WTC11 (cell line): ENCODE results near the gene GPR39. TPM values are rescaled to one million over a fixed set of nuclear protein-coding genes. Genes with fewer than 3 reads are reported as not detected.

Experiments
- CREB1 ChIP-seq: sonication (generic); formaldehyde crosslinking; IDR thresholded peaks from 2 replicates; pipeline ENCODE4 v1.8.0; 2023; ENCODE audit warnings: mild to moderate bottlenecking, missing genetic modification reagents
- MYBL2 ChIP-seq: sonication (generic); formaldehyde crosslinking; IDR thresholded peaks from 2 replicates; pipeline ENCODE4 v1.8.1; 2023; ENCODE audit warnings: mild to moderate bottlenecking, moderate library complexity, missing genetic modification reagents
- PREB ChIP-seq: sonication (generic); formaldehyde crosslinking; IDR thresholded peaks from 2 replicates; pipeline ENCODE4 v1.8.1; 2022; ENCODE audit warnings: mild to moderate bottlenecking, missing genetic modification reagents, moderate library complexity, borderline replicate concordance
- TCF7 ChIP-seq: sonication (generic); formaldehyde crosslinking; IDR thresholded peaks from 2 replicates; pipeline ENCODE4 v1.8.0; 2022; ENCODE audit warnings: mild to moderate bottlenecking, low read depth, missing genetic modification reagents, moderate library complexity
- TEAD1 ChIP-seq: sonication (generic); formaldehyde crosslinking; IDR thresholded peaks from 2 replicates; pipeline ENCODE4 v1.8.0; 2022; ENCODE audit warnings: mild to moderate bottlenecking, missing genetic modification reagents
- TEAD4 ChIP-seq: sonication (generic); formaldehyde crosslinking; IDR thresholded peaks from 2 replicates; pipeline ENCODE4 v1.8.0; 2022; ENCODE audit warnings: mild to moderate bottlenecking, missing genetic modification reagents
- TP53 ChIP-seq: sonication (generic); formaldehyde crosslinking; IDR thresholded peaks from 2 replicates; pipeline ENCODE4 v1.8.1; 2023; ENCODE audit warnings: mild to moderate bottlenecking, missing genetic modification reagents
- ZBTB21 ChIP-seq: sonication (generic); formaldehyde crosslinking; IDR thresholded peaks from 2 replicates; pipeline ENCODE4 v1.8.1; 2023; ENCODE audit warnings: mild to moderate bottlenecking, missing genetic modification reagents, borderline replicate concordance
- ZNF532 ChIP-seq: fragments of 250-450 bp; sonication (Bioruptor Pico); IDR thresholded peaks from 2 replicates; pipeline ENCODE4 v1.9.0; 2021; ENCODE audit warnings: mild to moderate bottlenecking, borderline replicate concordance
- ZNF671 ChIP-seq: fragments of 250-450 bp; sonication (Bioruptor Pico); IDR thresholded peaks from 2 replicates; pipeline ENCODE4 v1.8.0; 2021; ENCODE audit warnings: mild to moderate bottlenecking
- total RNA-seq: library from RNA; stranded (reverse); gene quantifications from 3 replicates; pipeline ENCODE4 v1.2.3, GENCODE V29; 2021
- TF ChIP-seq, protein P1 (sequence below): sonication (generic); formaldehyde crosslinking; IDR thresholded peaks from 2 replicates; pipeline ENCODE4 v1.8.0; 2022; ENCODE audit warnings: mild to moderate bottlenecking, missing genetic modification reagents
- TF ChIP-seq, protein P2 (sequence below): sonication (generic); formaldehyde crosslinking; IDR thresholded peaks from 2 replicates; pipeline ENCODE4 v1.8.1; 2023; ENCODE audit warnings: mild to moderate bottlenecking, missing genetic modification reagents, borderline replicate concordance
- TF ChIP-seq, protein P3 (sequence below): fragments of 250-450 bp; sonication (Bioruptor Pico); conservative IDR thresholded peaks from 2 replicates; pipeline ENCODE4 v1.9.0; 2021; ENCODE audit warnings: mild to moderate bottlenecking
- TF ChIP-seq, protein P4 (sequence below): fragments of 200-600 bp; IDR thresholded peaks from 2 replicates; pipeline ENCODE4 v1.8.0; 2022; ENCODE audit warnings: antibody characterized with exemption
- TF ChIP-seq, protein P5 (sequence below): sonication (generic); formaldehyde crosslinking; IDR thresholded peaks from 2 replicates; pipeline ENCODE4 v1.8.0; 2022; ENCODE audit warnings: missing genetic modification reagents
- TF ChIP-seq, protein P6 (sequence below): sonication (generic); formaldehyde crosslinking; IDR thresholded peaks from 2 replicates; pipeline ENCODE4 v1.8.1; 2022; ENCODE audit warnings: low read depth, mild to moderate bottlenecking, moderate library complexity, missing genetic modification reagents, borderline replicate concordance

Gene GPR39
- total RNA-seq, 1 experiment from 2014 or later, result 0.74 TPM

GRCh38 chr2:132489150-132489549 is 72.5 kb downstream of the GPR39 start (continued):
- TF ChIP-seq, protein P1, sequence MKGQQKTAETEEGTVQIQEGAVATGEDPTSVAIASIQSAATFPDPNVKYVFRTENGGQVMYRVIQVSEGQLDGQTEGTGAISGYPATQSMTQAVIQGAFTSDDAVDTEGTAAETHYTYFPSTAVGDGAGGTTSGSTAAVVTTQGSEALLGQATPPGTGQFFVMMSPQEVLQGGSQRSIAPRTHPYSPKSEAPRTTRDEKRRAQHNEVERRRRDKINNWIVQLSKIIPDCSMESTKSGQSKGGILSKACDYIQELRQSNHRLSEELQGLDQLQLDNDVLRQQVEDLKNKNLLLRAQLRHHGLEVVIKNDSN, result peak; percentile 73
- TF ChIP-seq ZNF532 (CRISPR knock-in tag) (no peak), ZBTB21 (peak; percentile 60; the same call in 1 of the 2 replicates), ZNF671 (CRISPR knock-in tag) (no peak), CREB1 (peak; percentile 73; the same call in 1 of the 2 replicates), TP53 (CRISPR knock-in tag) (0 out of 2 replicates have a peak, but pooled peaks have one; percentile 69), MYBL2 (CRISPR knock-in tag) (0 out of 2 replicates have a peak, but pooled peaks have one; percentile 56), TCF7 (no peak), TEAD4 (CRISPR knock-in tag) (peak; percentile 88), PREB (no peak), TEAD1 (CRISPR knock-in tag) (peak; percentile 87)
- TF ChIP-seq, protein P2, sequence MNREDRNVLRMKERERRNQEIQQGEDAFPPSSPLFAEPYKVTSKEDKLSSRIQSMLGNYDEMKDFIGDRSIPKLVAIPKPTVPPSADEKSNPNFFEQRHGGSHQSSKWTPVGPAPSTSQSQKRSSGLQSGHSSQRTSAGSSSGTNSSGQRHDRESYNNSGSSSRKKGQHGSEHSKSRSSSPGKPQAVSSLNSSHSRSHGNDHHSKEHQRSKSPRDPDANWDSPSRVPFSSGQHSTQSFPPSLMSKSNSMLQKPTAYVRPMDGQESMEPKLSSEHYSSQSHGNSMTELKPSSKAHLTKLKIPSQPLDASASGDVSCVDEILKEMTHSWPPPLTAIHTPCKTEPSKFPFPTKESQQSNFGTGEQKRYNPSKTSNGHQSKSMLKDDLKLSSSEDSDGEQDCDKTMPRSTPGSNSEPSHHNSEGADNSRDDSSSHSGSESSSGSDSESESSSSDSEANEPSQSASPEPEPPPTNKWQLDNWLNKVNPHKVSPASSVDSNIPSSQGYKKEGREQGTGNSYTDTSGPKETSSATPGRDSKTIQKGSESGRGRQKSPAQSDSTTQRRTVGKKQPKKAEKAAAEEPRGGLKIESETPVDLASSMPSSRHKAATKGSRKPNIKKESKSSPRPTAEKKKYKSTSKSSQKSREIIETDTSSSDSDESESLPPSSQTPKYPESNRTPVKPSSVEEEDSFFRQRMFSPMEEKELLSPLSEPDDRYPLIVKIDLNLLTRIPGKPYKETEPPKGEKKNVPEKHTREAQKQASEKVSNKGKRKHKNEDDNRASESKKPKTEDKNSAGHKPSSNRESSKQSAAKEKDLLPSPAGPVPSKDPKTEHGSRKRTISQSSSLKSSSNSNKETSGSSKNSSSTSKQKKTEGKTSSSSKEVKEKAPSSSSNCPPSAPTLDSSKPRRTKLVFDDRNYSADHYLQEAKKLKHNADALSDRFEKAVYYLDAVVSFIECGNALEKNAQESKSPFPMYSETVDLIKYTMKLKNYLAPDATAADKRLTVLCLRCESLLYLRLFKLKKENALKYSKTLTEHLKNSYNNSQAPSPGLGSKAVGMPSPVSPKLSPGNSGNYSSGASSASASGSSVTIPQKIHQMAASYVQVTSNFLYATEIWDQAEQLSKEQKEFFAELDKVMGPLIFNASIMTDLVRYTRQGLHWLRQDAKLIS (CRISPR knock-in tag), result 0 out of 2 replicates have a peak, but pooled peaks have one; percentile 63
- TF ChIP-seq, protein P3, sequence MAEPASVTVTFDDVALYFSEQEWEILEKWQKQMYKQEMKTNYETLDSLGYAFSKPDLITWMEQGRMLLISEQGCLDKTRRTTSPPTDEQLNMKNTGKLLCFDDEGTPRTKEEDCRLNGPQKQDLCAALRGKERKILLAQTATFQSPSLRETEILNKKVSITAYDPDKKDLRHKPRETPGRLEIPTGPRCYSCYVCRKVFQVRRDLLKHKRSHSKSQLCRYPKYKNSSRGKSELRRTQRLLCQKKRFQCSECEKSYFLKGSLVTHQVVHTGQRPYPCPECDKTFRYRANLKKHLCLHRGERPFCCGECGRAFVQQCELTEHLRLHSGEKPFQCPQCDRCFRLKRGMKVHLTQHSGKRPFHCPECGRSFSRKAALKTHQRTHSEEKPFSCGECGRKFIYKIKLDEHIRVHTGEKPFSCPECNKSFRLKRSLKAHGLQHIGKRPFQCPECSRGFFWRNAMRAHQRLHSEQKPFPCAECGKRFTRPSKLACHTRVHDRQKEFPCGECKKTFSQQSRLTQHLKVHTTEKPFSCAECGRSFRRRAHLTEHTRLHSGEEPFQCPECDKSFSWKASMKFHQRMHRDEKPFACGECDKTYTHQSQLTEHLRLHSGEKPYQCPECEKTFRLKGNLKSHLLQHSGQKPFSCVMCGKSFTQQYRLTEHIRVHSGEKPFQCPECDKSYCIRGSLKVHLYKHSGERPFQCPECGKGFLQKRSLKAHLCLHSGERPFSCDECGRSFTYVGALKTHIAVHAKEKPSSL (CRISPR knock-in tag), result no peak
- TF ChIP-seq, protein P4, sequence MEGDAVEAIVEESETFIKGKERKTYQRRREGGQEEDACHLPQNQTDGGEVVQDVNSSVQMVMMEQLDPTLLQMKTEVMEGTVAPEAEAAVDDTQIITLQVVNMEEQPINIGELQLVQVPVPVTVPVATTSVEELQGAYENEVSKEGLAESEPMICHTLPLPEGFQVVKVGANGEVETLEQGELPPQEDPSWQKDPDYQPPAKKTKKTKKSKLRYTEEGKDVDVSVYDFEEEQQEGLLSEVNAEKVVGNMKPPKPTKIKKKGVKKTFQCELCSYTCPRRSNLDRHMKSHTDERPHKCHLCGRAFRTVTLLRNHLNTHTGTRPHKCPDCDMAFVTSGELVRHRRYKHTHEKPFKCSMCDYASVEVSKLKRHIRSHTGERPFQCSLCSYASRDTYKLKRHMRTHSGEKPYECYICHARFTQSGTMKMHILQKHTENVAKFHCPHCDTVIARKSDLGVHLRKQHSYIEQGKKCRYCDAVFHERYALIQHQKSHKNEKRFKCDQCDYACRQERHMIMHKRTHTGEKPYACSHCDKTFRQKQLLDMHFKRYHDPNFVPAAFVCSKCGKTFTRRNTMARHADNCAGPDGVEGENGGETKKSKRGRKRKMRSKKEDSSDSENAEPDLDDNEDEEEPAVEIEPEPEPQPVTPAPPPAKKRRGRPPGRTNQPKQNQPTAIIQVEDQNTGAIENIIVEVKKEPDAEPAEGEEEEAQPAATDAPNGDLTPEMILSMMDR, result no peak
- TF ChIP-seq, protein P5, sequence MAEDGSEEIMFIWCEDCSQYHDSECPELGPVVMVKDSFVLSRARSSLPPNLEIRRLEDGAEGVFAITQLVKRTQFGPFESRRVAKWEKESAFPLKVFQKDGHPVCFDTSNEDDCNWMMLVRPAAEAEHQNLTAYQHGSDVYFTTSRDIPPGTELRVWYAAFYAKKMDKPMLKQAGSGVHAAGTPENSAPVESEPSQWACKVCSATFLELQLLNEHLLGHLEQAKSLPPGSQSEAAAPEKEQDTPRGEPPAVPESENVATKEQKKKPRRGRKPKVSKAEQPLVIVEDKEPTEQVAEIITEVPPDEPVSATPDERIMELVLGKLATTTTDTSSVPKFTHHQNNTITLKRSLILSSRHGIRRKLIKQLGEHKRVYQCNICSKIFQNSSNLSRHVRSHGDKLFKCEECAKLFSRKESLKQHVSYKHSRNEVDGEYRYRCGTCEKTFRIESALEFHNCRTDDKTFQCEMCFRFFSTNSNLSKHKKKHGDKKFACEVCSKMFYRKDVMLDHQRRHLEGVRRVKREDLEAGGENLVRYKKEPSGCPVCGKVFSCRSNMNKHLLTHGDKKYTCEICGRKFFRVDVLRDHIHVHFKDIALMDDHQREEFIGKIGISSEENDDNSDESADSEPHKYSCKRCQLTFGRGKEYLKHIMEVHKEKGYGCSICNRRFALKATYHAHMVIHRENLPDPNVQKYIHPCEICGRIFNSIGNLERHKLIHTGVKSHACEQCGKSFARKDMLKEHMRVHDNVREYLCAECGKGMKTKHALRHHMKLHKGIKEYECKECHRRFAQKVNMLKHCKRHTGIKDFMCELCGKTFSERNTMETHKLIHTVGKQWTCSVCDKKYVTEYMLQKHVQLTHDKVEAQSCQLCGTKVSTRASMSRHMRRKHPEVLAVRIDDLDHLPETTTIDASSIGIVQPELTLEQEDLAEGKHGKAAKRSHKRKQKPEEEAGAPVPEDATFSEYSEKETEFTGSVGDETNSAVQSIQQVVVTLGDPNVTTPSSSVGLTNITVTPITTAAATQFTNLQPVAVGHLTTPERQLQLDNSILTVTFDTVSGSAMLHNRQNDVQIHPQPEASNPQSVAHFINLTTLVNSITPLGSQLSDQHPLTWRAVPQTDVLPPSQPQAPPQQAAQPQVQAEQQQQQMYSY, result peak; percentile 39; the same call in 1 of the 2 replicates
- TF ChIP-seq, protein P6, sequence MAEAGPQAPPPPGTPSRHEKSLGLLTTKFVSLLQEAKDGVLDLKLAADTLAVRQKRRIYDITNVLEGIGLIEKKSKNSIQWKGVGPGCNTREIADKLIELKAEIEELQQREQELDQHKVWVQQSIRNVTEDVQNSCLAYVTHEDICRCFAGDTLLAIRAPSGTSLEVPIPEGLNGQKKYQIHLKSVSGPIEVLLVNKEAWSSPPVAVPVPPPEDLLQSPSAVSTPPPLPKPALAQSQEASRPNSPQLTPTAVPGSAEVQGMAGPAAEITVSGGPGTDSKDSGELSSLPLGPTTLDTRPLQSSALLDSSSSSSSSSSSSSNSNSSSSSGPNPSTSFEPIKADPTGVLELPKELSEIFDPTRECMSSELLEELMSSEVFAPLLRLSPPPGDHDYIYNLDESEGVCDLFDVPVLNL (CRISPR knock-in tag), result peak; percentile 72; the same call in 1 of the 2 replicates
